Islet of Langerhans (tissue), 1 donor: ENCODE data around the gene KRT77.

Source experiments
- FAIRE-seq: peaks from one replicate; lab custom pipeline; 2011; peaks lifted over from hg19 to GRCh38; lab: Jason Lieb, UNC

KRT77 gene

GRCh38 chr12:52651726-52652261 is 51.5 kb downstream of the KRT77 start, which contains the start of gene KRT2:
TSS of gene KRT2 (minus strand) at chr12:52652211. CDS start at chr12:52652142, 69 bp downstream.
- FAIRE-seq = no peak

- no peak for FAIRE-seq
These were observed 52.7 kb downstream of the KRT77 start for GRCh38 chr12:52650520-52651081.

GRCh38 chr12:52649066-52649465 is 54.3 kb downstream of the KRT77 start:
- FAIRE-seq = no peak

- no peak for FAIRE-seq
These were observed 55.2 kb downstream of the KRT77 start for GRCh38 chr12:52648012-52648550.

GRCh38 chr12:52647601-52648000 is 55.7 kb downstream of the KRT77 start:
- no peak for FAIRE-seq

GRCh38 chr12:52646613-52647012 is 56.7 kb downstream of the KRT77 start:
- no peak for FAIRE-seq

GRCh38 chr12:52645982-52646381 is 57.3 kb downstream of the KRT77 start:
- FAIRE-seq = no peak

GRCh38 chr12:52645120-52645761 is 58.1 kb downstream of the KRT77 start:
- no peak for FAIRE-seq

GRCh38 chr12:52644078-52644415 is 59.3 kb downstream of the KRT77 start:
- FAIRE-seq = no peak

GRCh38 chr12:52643233-52644077 is 59.9 kb downstream of the KRT77 start:
- no peak for FAIRE-seq

GRCh38 chr12:52641468-52641867 is 61.9 kb downstream of the KRT77 start:
- no peak for FAIRE-seq
